ENCODE data around the gene ZNF737. TPM values are rescaled to one million over a fixed set of nuclear protein-coding genes. Genes with fewer than 3 reads are reported as not detected.
"Not testable (repeated sequence)": the region's sequence is repeated elsewhere in the genome, so short reads cannot be mapped to it uniquely, and the experiment has no call there.

The ZNF737 gene
- polyA plus RNA-seq, 1 donor (not counting 4 experiments of a cell fraction or from before 2014, with no cell fraction given) = 4.8 TPM

DNA sequence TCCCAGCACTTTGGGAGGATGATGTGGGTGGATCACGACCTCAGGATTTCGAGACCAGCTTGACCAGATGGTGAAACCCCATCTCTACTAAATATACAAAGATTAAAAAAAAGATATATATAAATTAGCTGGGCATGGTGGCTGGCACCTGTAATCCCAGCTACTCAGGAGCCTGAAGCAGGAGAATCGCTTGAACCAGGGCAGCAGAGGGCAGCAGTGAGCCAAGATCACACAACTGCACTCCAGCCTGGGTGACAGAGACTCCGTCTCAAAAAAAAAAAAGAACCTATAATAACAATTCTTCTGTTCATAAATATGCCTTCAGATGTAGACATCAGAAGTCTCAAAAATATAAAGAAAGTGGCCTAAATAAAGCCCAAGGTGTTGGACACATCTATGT, 7.6 kb downstream of the ZNF737 start:
- Histone ChIP-seq H3K4me3 (ENCODE audit: control insufficient read depth in 2 of 3, extremely low read depth in 1 of 3, insufficient read depth in 2 of 3, low read depth in 1 of 3, low read length in 3 of 3) (no peak overlapping the region), H3K36me3 (ENCODE audit: control insufficient read depth in 2 of 2, extremely low read depth in 1 of 2, insufficient read depth in 2 of 2, low read length in 2 of 2) (peaks cover 0 to 2% of the 10 kb centered on the region in 2 experiments), H3K9me1 (ENCODE audit: control insufficient read depth, extremely low read depth, insufficient read depth, low read length) (no peaks in the 10 kb centered on the region), H3K9me3 (ENCODE audit: control insufficient read depth, low read depth, low read length) (peaks cover 4% of the 10 kb centered on the region), H3K4me2 (ENCODE audit: control insufficient read depth, extremely low read depth, insufficient read depth, low read depth, low read length) (no peak overlapping the region), H3K27me3 (ENCODE audit: control insufficient read depth, extremely low read depth, insufficient read depth, low read length) (no peaks in the 10 kb centered on the region), H3K4me1 (ENCODE audit: control insufficient read depth, extremely low read depth, insufficient read depth, low read length) (no peaks in the 10 kb centered on the region), H3K27ac (ENCODE audit: control insufficient read depth, insufficient read depth, low read length) (no peak overlapping the region), H3K79me2 (ENCODE audit: control insufficient read depth, insufficient read depth, low read length) (peaks cover 9% of the 10 kb centered on the region), H3K9ac (ENCODE audit: control insufficient read depth, extremely low read depth, insufficient read depth, low read length) (no peak overlapping the region), H2AFZ (ENCODE audit: control insufficient read depth, low read length) (no peak overlapping the region), H4K20me1 (ENCODE audit: control insufficient read depth, extremely low read depth, insufficient read depth, low read length) (no peaks in the 10 kb centered on the region)
- DNase-seq (ENCODE audit: low read depth, low spot score) = no peak
- no peak for FAIRE-seq
- TF ChIP-seq, protein P1, sequence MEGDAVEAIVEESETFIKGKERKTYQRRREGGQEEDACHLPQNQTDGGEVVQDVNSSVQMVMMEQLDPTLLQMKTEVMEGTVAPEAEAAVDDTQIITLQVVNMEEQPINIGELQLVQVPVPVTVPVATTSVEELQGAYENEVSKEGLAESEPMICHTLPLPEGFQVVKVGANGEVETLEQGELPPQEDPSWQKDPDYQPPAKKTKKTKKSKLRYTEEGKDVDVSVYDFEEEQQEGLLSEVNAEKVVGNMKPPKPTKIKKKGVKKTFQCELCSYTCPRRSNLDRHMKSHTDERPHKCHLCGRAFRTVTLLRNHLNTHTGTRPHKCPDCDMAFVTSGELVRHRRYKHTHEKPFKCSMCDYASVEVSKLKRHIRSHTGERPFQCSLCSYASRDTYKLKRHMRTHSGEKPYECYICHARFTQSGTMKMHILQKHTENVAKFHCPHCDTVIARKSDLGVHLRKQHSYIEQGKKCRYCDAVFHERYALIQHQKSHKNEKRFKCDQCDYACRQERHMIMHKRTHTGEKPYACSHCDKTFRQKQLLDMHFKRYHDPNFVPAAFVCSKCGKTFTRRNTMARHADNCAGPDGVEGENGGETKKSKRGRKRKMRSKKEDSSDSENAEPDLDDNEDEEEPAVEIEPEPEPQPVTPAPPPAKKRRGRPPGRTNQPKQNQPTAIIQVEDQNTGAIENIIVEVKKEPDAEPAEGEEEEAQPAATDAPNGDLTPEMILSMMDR (optimal IDR thresholded peaks at IDR 0.05 in 1 of 3, IDR thresholded peaks at IDR 0.05 in 1 of 3, conservative IDR thresholded peaks at IDR 0.05 in 1 of 3; ENCODE audit: extremely low read depth in 1 of 3, insufficient read depth in 2 of 3, low read length in 3 of 3) = peak in 1 of 3 experiments; percentile 8
- TF ChIP-seq EZH2 (IDR thresholded peaks at IDR 0.05; ENCODE audit: low read length) = no peak
- dilution Hi-C loops (cut with MboI; ENCODE audit: extremely low pct_ligation_motif_present, low sequenced_read_pairs) = no loop called here

DNA sequence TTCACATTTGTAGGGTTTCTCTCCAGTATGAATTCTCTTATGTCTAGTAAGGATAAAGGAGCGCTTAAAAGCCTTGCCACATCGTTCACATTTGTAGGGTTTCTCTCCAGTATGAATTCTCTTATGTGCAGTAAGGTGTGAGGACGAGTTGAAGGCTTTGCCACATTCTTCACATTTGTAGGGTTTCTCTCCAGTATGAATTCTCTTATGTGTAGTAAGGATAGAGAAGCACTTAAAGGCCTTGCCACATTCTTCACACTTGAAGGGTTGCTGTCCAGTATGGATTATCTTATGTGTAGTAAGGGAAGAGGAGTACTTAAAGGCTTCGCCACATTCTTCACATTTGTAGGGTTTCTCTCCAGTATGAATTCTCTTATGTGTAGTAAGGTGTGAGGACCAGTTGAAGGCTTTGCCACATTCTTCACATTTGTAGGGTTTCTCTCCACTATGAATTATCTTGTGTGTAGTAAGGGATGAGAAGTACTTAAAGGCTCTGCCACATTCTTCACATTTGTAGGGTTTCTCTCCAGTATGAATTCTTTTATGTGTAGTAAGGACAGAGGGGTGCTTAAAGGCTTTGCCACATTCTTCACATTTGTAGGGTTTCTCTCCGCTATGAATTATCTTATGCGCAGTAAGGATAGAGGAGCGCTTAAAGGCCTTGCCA, 20.8 kb downstream of the ZNF737 start:
- H3K4me2 ChIP-seq (ENCODE audit: control insufficient read depth, extremely low read depth, insufficient read depth, low read depth, low read length); FAIRE-seq; H2AFZ ChIP-seq (ENCODE audit: control insufficient read depth, low read length); H3K4me3 ChIP-seq (ENCODE audit: control insufficient read depth in 2 of 3, extremely low read depth in 1 of 3, insufficient read depth in 2 of 3, low read depth in 1 of 3, low read length in 3 of 3); H4K20me1 ChIP-seq (ENCODE audit: control insufficient read depth, extremely low read depth, insufficient read depth, low read length); H3K4me1 ChIP-seq (ENCODE audit: control insufficient read depth, extremely low read depth, insufficient read depth, low read length); H3K27ac ChIP-seq (ENCODE audit: control insufficient read depth, insufficient read depth, low read length); H3K79me2 ChIP-seq (ENCODE audit: control insufficient read depth, insufficient read depth, low read length); dilution Hi-C loops (cut with MboI; ENCODE audit: extremely low pct_ligation_motif_present, low sequenced_read_pairs); H3K9me1 ChIP-seq (ENCODE audit: control insufficient read depth, extremely low read depth, insufficient read depth, low read length); H3K9ac ChIP-seq (ENCODE audit: control insufficient read depth, extremely low read depth, insufficient read depth, low read length); H3K36me3 ChIP-seq (ENCODE audit: control insufficient read depth in 2 of 2, extremely low read depth in 1 of 2, insufficient read depth in 2 of 2, low read length in 2 of 2); H3K27me3 ChIP-seq (ENCODE audit: control insufficient read depth, extremely low read depth, insufficient read depth, low read length); DNase-seq (ENCODE audit: low read depth, low spot score): not testable (repeated sequence)
- H3K9me3 ChIP-seq (ENCODE audit: control insufficient read depth, low read depth, low read length) = peaks cover 39% of the 10 kb centered on the region

DNA sequence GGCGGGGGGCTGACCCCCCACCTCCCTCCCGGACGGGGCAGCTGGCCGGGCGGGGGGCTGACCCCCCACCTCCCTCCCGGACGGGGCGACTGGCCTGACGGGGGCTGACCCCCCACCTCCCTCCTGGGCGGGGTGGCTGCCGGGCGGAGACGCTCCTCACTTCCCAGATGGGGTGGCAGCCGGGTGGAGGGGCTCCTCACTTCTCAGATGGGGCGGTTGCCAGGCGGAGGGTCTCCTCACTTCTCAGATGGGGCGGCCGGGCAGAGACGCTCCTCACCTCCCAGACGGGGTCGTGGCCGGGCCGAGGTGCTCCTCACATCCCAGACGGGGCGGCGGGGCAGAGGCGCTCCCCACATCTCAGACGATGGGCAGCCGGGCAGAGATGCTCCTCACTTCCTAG, 35.3 kb downstream of the ZNF737 start:
- H3K79me2 ChIP-seq (ENCODE audit: control insufficient read depth, insufficient read depth, low read length); dilution Hi-C loops (cut with MboI; ENCODE audit: extremely low pct_ligation_motif_present, low sequenced_read_pairs); H3K9me1 ChIP-seq (ENCODE audit: control insufficient read depth, extremely low read depth, insufficient read depth, low read length); H2AFZ ChIP-seq (ENCODE audit: control insufficient read depth, low read length); H3K9me3 ChIP-seq (ENCODE audit: control insufficient read depth, low read depth, low read length); DNase-seq (ENCODE audit: low read depth, low spot score); H3K36me3 ChIP-seq (ENCODE audit: control insufficient read depth in 2 of 2, extremely low read depth in 1 of 2, insufficient read depth in 2 of 2, low read length in 2 of 2); H3K4me3 ChIP-seq (ENCODE audit: control insufficient read depth in 2 of 3, extremely low read depth in 1 of 3, insufficient read depth in 2 of 3, low read depth in 1 of 3, low read length in 3 of 3); H3K27ac ChIP-seq (ENCODE audit: control insufficient read depth, insufficient read depth, low read length); H3K4me2 ChIP-seq (ENCODE audit: control insufficient read depth, extremely low read depth, insufficient read depth, low read depth, low read length); H3K27me3 ChIP-seq (ENCODE audit: control insufficient read depth, extremely low read depth, insufficient read depth, low read length); FAIRE-seq; H3K4me1 ChIP-seq (ENCODE audit: control insufficient read depth, extremely low read depth, insufficient read depth, low read length); H3K9ac ChIP-seq (ENCODE audit: control insufficient read depth, extremely low read depth, insufficient read depth, low read length); H4K20me1 ChIP-seq (ENCODE audit: control insufficient read depth, extremely low read depth, insufficient read depth, low read length): not testable (repeated sequence)
